ENCODE results near the gene ZNF70.
A peak's percentile ranks its signal among the peaks of the same experiment; 100 is the strongest.

Gene ZNF70

DNA sequence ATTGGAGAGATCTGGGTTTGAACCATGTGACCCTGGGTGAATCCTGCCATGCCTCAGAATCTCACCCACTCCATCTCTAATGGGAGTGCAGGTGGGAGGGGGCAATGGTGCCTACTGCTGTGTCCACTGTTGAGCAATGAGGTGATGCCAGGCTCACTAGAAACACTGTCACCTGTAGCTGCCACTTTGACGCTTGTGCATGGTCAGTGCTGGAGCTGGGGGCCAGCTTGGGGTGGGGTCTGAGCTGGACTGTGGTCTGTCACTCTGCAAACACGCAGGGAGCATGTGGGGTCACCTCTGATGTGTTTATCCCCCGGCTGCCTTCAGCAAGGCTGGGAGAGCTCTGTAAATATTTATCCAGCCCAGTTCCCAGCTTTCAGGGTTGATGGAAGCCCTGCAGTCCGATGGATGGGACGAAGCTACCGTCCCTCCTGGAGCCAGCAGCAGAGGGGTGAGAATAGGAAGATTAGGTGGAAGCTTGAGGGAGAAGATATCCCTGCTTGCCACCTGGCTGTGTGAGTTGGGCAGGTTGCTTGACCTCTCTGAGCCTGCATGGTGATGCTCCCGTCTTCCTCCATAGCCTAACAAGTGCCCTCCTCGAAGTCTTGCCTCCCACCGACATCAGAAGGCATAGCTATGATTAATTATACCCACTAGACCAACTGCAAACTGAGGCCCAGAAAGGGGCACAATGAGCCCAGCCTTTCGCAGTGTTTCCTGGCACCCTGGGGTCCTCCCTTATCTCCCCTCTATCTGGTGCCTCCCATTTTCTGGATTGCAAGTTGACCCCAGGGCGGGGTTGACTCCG is 23.4 kb upstream of the ZNF70 start:
- Histone ChIP-seq H3K4me3 (ENCODE audit: low read length) (no peak overlapping the region), H3K4me1 (ENCODE audit: insufficient read depth, low read length) (peaks cover 16% of the 10 kb centered on the region), H2AFZ (ENCODE audit: low read depth, low read length) (no peak overlapping the region), H3K9me3 (ENCODE audit: low read length) (no peaks in the 10 kb centered on the region), H3K27me3 (ENCODE audit: insufficient read depth, low read length) (no peaks in the 10 kb centered on the region), H3K36me3 (ENCODE audit: insufficient read depth, low read length) (no peaks in the 10 kb centered on the region)

DNA sequence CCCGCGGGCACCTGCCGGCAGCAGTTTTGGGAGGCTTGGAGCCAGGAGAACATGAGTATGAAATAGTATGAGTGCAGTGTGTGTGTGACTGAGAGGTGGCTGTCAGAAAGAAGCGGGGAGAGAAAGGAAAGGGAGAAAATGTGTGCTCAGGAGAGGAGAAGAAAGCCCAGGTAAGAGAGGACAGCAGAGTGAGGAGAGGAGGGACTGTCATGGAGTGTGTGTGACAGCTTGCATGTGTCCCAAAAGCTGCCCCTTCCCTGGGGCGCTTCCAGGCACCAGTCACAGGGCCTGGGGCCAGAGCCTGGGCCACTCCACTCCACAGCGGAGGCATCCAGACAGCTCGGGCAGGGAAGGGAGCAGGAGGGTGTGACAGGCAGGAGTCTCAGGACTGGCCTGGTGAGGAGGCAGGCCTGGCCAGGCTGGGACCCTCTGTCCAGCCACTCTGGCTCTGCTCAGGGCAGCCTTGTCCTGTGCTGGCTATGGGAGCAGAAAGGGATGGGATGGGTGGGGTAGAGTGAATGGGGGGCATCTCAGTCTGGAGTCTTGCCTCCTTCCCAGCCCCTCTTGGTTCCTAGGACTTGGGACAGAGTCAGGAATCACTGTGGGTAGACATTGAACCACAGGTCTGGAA is 22.7 kb upstream of the ZNF70 start:
- H3K36me3 ChIP-seq (ENCODE audit: insufficient read depth, low read length) = no peaks in the 10 kb centered on the region
- no peak overlapping the region for H2AFZ ChIP-seq (ENCODE audit: low read depth, low read length)
- peaks cover 17% of the 10 kb centered on the region for H3K4me1 ChIP-seq (ENCODE audit: insufficient read depth, low read length)
- H3K9me3 ChIP-seq (ENCODE audit: low read length) = no peaks in the 10 kb centered on the region
- no peaks in the 10 kb centered on the region for H3K27me3 ChIP-seq (ENCODE audit: insufficient read depth, low read length)
- peak overlapping the region; percentile 52 for H3K4me3 ChIP-seq (ENCODE audit: low read length)

DNA sequence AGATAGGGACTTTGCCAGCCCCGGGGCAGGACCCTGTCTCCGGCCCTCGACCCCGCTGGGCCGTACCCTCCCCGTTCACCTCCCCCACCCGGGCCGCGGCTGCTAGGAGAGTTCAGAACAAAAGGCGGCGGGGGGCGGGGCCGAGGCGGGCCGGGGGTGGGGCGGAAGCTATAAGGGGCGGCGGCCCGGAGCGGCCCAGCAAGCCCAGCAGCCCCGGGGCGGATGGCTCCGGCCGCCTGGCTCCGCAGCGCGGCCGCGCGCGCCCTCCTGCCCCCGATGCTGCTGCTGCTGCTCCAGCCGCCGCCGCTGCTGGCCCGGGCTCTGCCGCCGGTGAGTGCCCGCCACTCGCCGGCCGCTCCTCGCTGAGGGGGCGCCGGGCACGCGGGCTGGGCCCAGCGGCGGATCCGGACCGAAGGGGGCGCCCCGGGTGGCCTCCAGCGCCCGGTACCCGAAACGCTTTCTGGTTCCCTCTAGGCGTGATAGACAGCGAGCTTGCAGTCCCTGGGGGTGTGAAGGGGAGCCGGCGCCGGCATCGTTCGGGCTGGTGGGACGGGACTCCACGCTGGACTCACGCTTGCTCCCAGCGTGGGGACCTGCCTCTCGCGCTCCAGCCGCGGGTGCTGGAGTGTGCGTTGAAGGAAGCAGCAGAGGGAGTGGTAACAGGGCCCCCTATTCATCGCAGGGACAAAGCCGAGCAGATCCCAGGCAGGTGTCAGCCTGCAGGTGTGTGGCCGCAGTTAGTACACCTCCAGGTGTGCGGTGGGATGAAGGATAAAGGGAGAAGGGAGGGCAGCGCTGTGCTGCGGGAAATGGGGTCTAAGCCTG is 21.9 kb upstream of the ZNF70 start, which contains the start of gene MMP11:
Gene MMP11 (plus strand): TSS at position 201 of the 825 bp plus-strand sequence. CDS start 22 bp downstream, at position 223.
- no peaks in the 10 kb centered on the region for H3K36me3 ChIP-seq (ENCODE audit: insufficient read depth, low read length)

DNA sequence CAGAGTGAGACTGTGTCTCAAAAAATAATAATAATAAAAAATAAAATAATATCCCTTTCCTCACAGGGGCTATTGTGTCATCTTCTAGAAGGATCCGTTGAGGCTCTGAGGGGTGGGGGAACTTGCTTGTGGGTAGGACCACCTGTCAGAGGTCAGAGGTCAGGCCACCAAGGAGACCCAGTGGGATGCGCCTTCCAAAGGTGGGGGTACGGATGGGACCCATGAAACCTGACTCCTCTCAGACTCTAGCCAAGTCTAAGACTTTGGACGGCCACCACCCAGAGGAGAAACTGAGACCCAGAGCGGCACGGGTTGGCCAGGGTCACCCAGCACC is 21.4 kb upstream of the ZNF70 start:
- H3K4me3 ChIP-seq (ENCODE audit: low read length) = peak overlapping the region; percentile 47
- H2AFZ ChIP-seq (ENCODE audit: low read depth, low read length) = no peak overlapping the region
- H3K9me3 ChIP-seq (ENCODE audit: low read length) = no peaks in the 10 kb centered on the region
- no peaks in the 10 kb centered on the region for H3K36me3 ChIP-seq (ENCODE audit: insufficient read depth, low read length)
- peaks cover 18% of the 10 kb centered on the region for H3K4me1 ChIP-seq (ENCODE audit: insufficient read depth, low read length)
- H3K27me3 ChIP-seq (ENCODE audit: insufficient read depth, low read length) = no peaks in the 10 kb centered on the region

More for the DNA sequence above, 21.9 kb upstream of the ZNF70 start, which contains the start of gene MMP11:
- Histone ChIP-seq H3K9me3 (ENCODE audit: low read length) (no peaks in the 10 kb centered on the region), H3K4me3 (ENCODE audit: low read length) (peak within 1 kb of the TSS; percentile 52), H3K4me1 (ENCODE audit: insufficient read depth, low read length) (peaks cover 18% of the 10 kb centered on the region), H3K27me3 (ENCODE audit: insufficient read depth, low read length) (no peaks in the 10 kb centered on the region), H2AFZ (ENCODE audit: low read depth, low read length) (no peak within 1 kb of the TSS)

GRCh38 chr22:23769321-23769965 is 18.5 kb upstream of the ZNF70 start:
- Histone ChIP-seq H2AFZ (ENCODE audit: low read depth, low read length) (no peak overlapping the region), H3K4me1 (ENCODE audit: insufficient read depth, low read length) (peaks cover 23% of the 10 kb centered on the region), H3K4me3 (ENCODE audit: low read length) (no peak overlapping the region), H3K36me3 (ENCODE audit: insufficient read depth, low read length) (peaks cover 10% of the 10 kb centered on the region), H3K27me3 (ENCODE audit: insufficient read depth, low read length) (no peaks in the 10 kb centered on the region), H3K9me3 (ENCODE audit: low read length) (no peaks in the 10 kb centered on the region)

DNA sequence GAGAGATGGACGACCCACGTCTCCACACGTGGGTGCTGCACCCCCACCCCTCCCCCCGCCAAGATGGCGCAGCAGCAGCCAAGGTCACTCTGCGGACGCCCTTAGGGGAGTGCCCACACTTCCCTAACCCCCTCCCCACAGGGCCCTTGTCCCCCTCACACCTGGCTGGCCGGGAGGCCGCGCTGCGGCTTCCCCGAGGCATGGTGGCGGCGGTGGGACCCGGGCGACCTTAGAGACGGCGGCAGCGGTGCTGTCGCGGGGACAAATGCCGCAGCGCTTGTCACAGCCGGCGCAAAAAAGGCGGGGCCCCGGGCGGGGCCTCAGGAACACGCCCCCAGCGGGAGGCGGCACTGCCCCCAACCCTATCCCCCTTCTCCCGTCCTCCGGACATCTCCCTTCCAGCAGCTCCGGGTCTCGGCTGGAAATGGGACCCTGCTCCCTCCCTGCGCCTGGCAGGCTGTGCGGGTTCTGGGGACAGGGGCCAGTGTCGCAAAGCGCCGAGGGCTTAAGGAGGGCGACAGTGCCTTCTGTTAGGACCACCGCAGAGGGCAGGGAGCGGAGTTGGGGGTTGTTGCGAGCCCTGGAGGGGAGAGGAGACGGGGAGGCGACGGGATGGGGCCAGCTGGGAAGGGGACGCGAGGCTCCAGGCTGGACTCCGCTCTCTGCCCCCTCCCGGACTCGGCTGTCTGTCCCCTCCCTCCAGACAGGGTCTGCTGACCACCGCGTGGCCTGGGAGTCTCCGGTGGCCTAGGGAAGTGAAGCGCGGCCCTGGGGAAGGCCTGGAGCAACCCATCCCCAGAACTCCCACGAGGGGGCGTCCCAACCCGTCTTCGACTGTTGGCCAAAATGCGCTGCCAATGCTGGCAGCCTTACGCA is 17.0 kb upstream of the ZNF70 start, which contains the start of gene CHCHD10:
Gene CHCHD10 (minus strand): TSS at position 300 of the 876 bp plus-strand sequence. CDS start 98 bp downstream, at position 202.
- H2AFZ ChIP-seq (ENCODE audit: low read depth, low read length) = peak within 1 kb of the TSS; percentile 89
- peaks cover 19% of the 10 kb centered on the region for H3K4me1 ChIP-seq (ENCODE audit: insufficient read depth, low read length)
- H3K9me3 ChIP-seq (ENCODE audit: low read length) = no peaks in the 10 kb centered on the region
- peak within 1 kb of the TSS; percentile 58 for H3K4me3 ChIP-seq (ENCODE audit: low read length)
- peaks cover 10% of the 10 kb centered on the region for H3K36me3 ChIP-seq (ENCODE audit: insufficient read depth, low read length)
- H3K27me3 ChIP-seq (ENCODE audit: insufficient read depth, low read length) = no peaks in the 10 kb centered on the region

- H3K4me1 ChIP-seq (ENCODE audit: insufficient read depth, low read length) = peaks cover 22% of the 10 kb centered on the region
- peaks cover 10% of the 10 kb centered on the region for H3K36me3 ChIP-seq (ENCODE audit: insufficient read depth, low read length)
- no peaks in the 10 kb centered on the region for H3K9me3 ChIP-seq (ENCODE audit: low read length)
- H3K4me3 ChIP-seq (ENCODE audit: low read length) = peak overlapping the region; percentile 58
- H3K27me3 ChIP-seq (ENCODE audit: insufficient read depth, low read length) = no peaks in the 10 kb centered on the region
- peak overlapping the region; percentile 89 for H2AFZ ChIP-seq (ENCODE audit: low read depth, low read length)
These were observed 16.4 kb upstream of the ZNF70 start for GRCh38 chr22:23767303-23767672.

DNA sequence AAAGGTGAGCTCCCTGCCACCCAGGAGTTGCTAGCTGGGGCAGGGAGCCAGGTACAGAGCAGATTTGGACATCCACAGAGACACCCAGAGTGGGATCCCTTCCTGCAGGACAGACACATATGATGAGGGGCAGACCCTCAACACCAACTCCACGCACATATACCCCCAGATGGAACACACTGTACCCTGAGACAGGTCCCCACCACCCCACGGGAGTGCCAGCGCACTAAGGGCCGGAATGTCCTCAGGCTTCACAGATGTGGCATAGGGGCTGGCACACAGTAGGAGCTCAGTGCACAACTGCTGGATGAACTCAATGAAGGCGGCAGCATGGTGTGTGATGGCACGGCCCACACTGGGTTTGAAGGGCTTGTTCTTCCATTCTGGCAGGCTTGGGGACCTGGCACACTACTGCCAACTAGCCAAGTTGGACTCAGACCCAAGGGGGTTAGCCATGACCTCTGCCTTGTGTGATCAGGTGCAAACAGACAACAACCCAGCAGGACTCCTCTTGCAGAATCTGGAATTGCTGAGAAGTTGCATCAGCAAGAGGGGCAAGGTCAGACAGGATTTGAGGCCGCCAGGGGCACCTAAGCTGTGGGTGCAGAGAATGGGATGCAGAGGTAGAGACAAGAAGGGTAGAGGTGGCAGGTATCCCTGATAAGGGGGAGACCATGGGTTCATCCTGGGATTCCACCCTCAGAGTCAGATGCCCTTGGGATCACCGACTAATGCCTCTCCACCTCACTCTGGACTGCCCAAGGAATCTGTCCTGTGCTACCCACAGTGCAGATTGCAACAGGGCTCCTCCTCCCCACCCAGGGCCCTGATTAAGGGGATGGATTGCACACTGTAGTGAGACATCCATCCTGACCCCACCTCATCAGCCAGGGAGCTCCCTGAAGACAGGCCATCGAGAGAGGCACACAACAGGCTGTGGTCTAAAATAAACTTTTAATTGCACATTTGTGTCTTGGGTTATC is 14.3 kb upstream of the ZNF70 start:
- Histone ChIP-seq H3K9me3 (ENCODE audit: low read length) (no peaks in the 10 kb centered on the region), H2AFZ (ENCODE audit: low read depth, low read length) (no peak overlapping the region), H3K4me3 (ENCODE audit: low read length) (no peak overlapping the region), H3K27me3 (ENCODE audit: insufficient read depth, low read length) (no peaks in the 10 kb centered on the region), H3K4me1 (ENCODE audit: insufficient read depth, low read length) (peaks cover 15% of the 10 kb centered on the region), H3K36me3 (ENCODE audit: insufficient read depth, low read length) (peaks cover 10% of the 10 kb centered on the region)

- Histone ChIP-seq H3K27me3 (ENCODE audit: insufficient read depth, low read length) (no peaks in the 10 kb centered on the region), H3K4me3 (ENCODE audit: low read length) (no peak overlapping the region), H3K36me3 (ENCODE audit: insufficient read depth, low read length) (peaks cover 10% of the 10 kb centered on the region), H2AFZ (ENCODE audit: low read depth, low read length) (no peak overlapping the region), H3K4me1 (ENCODE audit: insufficient read depth, low read length) (peaks cover 15% of the 10 kb centered on the region), H3K9me3 (ENCODE audit: low read length) (no peaks in the 10 kb centered on the region)
These were observed 13.0 kb upstream of the ZNF70 start for GRCh38 chr22:23763954-23764353.

DNA sequence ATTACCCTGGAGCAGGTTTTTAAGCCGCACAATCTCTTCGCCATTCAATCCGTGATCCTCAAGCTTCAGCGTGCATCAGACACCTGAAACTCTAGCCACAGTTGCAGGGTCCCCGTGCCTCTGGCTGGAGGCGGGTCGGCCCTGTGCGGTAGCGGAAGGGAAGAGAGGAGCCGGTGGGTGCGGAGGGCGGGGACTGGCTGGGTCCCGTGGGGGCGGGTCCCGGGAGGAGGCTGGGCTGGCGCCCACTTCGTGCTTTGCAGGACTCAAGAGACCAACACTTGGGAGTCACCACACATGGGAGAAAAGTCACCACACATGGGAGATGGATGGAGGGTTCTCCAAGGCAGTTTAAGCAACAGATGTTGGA is 12.7 kb upstream of the ZNF70 start:
- no peaks in the 10 kb centered on the region for H3K27me3 ChIP-seq (ENCODE audit: insufficient read depth, low read length)
- peaks cover 10% of the 10 kb centered on the region for H3K36me3 ChIP-seq (ENCODE audit: insufficient read depth, low read length)
- no peaks in the 10 kb centered on the region for H3K9me3 ChIP-seq (ENCODE audit: low read length)

DNA sequence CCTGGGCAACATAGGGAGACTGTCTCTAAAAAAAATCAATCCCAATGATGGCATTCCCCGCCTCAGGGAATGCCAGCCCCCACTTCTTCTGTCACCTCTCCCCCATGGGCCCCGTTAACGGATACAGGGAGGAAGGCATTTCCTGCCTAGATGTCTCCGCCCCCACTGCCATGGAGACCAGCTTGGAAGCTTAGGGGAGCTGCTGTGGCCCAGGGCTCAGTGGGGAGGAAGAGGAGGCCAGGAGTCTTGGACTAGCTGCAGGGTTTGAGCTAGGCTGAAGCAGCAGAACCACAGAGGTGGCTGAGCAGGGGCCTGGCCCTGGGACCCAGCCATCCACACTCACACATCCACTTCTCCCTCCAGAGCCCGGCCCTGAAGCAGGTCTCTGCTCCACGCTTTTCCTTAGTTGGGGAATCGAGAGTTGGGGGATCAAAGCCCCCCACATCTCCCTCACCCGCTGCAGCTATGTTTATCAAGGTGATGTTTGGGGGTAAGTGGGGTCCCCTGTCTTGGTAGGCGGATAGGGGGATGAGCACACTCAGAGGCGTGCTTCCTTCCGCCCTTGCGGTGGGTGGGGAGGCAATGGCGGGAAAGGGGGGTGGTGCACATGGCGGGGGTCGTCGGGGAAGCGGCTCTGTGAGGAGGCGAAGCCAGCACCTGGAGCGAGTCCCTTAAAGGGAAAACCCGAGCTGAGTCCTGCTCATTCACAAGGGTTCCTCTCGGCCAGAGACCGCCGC is 12.1 kb upstream of the ZNF70 start, which contains the start of gene C22orf15:
Gene C22orf15 (plus strand): TSS at position 149 of the 737 bp plus-strand sequence. CDS start 317 bp downstream, at position 466.
- no peak within 1 kb of the TSS for H3K4me3 ChIP-seq (ENCODE audit: low read length)
- H3K9me3 ChIP-seq (ENCODE audit: low read length) = no peaks in the 10 kb centered on the region
- peaks cover 13% of the 10 kb centered on the region for H3K4me1 ChIP-seq (ENCODE audit: insufficient read depth, low read length)
- no peaks in the 10 kb centered on the region for H3K27me3 ChIP-seq (ENCODE audit: insufficient read depth, low read length)
- peaks cover 10% of the 10 kb centered on the region for H3K36me3 ChIP-seq (ENCODE audit: insufficient read depth, low read length)
- H2AFZ ChIP-seq (ENCODE audit: low read depth, low read length) = no peak within 1 kb of the TSS

More for the DNA sequence above, 12.7 kb upstream of the ZNF70 start:
- Histone ChIP-seq H3K4me1 (ENCODE audit: insufficient read depth, low read length) (peaks cover 14% of the 10 kb centered on the region), H2AFZ (ENCODE audit: low read depth, low read length) (no peak overlapping the region), H3K4me3 (ENCODE audit: low read length) (no peak overlapping the region)

Measured in neuron (in vitro differentiated cells).